GM21619 (cell line): ENCODE data around the gene TUG1.

Source experiments
- ATAC-seq: cut with Tn5 transposase; IDR thresholded peaks from one replicate; pipeline ENCODE4 v1.9.1; 2021; ENCODE audit not compliant: unreplicated experiment

TUG1 gene

DNA sequence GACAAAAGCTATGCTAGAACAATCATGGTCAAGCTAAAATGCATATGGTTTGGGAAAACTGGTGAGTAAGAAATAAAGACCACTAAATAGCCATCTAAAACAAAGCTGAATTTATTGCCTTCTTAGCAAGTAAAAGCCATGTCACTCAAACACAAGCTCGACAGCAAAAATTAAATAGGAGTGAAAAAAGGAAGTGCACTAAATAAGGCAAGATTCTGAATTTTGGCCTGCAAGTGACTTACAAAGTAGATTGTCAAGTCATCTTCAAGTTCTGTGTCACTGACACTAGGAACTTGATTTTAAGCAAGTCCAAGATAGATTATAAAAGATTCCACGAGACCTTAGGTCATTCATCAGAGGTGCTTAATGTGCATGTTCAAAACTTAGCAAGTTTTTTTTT, 27.4 kb downstream of the TUG1 start:
- ATAC-seq = no peak

DNA sequence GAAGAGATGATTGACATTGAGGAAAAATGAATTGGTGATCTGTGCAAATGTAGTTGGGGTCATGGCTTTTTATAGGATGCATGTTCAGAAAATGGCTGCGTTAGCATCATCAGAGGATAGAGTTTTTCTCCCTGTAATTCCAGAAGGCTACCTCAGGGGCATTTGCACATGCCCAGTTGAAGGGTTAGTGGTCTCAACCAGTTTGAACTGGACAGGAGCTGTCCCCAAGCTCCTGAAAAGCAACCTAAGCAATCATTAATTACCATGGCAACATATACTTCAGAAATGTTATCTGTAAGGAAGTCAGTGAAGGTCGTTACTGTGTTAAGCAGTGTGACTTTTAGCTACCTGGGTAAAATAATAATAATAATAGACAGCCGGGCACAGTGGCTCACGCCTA, 29.3 kb downstream of the TUG1 start:
- ATAC-seq = no peak

DNA sequence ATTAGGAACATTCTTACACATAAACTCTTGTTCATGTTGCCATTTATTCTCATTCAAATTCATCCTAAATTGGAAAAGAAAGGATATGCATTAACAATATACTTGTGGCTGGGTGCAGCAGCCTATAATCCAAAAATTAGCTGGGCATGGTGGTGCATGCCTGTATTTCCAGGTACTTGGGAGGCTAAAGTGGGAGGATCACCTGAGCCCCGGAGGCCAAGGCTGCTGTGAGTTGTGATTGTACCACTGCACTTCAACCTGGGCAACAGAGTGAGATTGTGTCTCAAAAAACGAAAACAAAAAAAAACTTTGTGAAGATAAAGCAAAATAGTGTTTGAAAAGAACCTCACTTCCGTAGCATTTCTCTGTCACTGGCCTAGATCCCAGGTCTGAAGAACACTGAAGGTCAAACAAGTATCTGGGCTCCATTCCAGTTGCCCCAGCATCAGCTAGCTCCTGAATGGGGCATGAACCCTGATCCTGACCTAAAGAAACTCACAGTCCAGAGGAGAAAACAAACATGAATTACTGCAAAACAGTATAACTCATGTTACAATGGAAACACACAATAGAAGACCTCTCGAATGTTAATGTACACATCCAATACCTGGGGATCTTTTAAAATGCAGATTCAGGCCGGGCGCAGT, 32.2 kb downstream of the TUG1 start:
- no peak for ATAC-seq

DNA sequence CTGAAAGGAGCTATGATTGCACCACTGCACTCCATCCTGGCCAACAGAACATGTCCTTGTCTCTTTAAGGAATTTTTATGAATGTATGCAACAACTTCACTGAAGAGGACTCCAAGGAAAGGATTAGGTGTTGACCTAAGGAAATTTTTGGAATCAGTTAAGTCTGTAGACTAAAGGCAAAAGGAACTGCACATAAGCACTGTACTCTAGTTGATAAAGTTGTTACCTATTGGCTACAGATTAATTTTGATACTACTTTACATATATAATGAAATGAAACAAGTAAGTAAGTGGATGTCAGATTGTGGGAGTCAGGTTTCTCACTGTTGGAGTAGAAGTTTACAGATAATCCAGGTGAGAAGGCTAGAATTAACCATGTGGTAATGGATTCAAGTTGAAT, 36.5 kb downstream of the TUG1 start:
- no peak for ATAC-seq

DNA sequence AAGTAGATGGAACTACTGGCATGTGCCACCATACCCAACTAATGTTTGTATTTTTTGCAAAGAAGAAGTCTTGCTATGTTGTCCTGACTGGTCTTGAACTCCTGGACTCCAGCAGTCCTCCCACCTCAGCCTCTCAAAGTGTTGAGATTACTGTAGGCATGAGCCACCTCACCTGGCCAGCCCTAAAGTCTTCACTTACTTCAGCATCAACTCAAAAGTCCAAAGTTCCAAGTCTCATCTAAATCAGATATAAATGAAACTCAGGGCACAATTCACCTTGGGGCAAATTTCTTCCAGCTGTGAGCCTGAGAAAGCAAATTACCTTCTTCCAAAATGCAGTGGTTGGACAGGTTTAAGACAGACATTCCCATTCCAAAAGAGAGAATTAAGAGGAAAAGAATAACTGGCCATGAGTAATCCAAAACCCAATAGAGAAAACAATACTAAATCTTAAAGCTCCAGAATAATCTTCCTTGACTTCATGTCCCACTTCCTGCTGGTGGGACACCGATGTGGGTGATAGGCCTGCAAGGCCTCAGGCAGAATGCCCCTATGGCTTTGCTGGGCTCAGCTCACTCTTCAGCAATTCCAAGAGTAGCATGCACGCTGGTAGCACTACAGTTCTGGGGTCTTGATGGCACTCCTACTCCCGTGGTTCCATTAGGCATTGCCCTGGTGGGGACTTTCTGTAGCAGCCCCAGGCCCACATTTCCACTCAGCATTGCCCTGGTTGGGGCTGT, 50.3 kb downstream of the TUG1 start:
- ATAC-seq = no peak

DNA sequence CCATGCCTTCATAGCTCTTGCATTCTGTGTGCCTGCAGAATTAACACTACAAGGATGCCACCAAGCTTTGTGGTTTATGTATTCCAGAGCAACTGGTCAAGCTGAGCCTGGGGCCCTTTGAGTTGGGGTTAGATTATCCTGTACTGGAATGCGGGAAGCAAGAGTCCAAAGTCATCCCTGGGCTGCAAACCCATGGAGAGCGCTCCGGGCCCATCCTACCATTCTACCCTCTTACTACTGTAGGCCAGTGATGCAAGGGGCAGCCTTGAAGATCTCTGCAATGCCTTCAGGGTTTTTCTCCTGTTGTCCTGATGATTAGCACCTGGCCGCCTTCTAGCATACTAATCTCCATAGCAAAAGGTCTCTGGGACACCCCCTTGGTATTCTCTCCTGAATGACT, 51.3 kb downstream of the TUG1 start:
- ATAC-seq = no peak

DNA sequence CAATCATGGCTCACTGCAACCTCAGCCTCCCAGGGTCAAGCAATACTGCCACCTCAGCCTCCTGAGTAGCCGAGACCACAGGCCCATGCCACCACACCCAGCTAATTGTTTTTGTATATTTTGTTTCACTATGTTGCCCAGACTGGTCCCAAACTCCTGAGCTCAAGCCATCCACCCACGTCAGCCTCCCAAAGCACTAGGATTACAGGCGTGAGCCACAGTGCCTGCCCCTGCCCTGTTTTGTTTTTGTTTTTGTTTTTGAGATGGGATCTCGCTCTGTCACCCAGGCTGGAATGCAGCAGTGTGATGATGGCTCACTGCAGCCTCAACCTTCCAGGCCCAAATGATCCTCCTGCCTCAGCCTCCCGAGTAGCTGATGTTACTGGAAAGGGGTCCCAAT, 53.5 kb downstream of the TUG1 start:
- ATAC-seq = no peak
